ENCODE measurements around the gene APBB3.

- TF ChIP-seq, protein P1, sequence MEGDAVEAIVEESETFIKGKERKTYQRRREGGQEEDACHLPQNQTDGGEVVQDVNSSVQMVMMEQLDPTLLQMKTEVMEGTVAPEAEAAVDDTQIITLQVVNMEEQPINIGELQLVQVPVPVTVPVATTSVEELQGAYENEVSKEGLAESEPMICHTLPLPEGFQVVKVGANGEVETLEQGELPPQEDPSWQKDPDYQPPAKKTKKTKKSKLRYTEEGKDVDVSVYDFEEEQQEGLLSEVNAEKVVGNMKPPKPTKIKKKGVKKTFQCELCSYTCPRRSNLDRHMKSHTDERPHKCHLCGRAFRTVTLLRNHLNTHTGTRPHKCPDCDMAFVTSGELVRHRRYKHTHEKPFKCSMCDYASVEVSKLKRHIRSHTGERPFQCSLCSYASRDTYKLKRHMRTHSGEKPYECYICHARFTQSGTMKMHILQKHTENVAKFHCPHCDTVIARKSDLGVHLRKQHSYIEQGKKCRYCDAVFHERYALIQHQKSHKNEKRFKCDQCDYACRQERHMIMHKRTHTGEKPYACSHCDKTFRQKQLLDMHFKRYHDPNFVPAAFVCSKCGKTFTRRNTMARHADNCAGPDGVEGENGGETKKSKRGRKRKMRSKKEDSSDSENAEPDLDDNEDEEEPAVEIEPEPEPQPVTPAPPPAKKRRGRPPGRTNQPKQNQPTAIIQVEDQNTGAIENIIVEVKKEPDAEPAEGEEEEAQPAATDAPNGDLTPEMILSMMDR (IDR thresholded peaks at IDR 0.05; ENCODE audit: insufficient read depth, low read length): no peak
- TF ChIP-seq POLR2AphosphoS5 (IDR thresholded peaks at IDR 0.05; ENCODE audit: low read depth): no peak
- TF ChIP-seq, protein P2, sequence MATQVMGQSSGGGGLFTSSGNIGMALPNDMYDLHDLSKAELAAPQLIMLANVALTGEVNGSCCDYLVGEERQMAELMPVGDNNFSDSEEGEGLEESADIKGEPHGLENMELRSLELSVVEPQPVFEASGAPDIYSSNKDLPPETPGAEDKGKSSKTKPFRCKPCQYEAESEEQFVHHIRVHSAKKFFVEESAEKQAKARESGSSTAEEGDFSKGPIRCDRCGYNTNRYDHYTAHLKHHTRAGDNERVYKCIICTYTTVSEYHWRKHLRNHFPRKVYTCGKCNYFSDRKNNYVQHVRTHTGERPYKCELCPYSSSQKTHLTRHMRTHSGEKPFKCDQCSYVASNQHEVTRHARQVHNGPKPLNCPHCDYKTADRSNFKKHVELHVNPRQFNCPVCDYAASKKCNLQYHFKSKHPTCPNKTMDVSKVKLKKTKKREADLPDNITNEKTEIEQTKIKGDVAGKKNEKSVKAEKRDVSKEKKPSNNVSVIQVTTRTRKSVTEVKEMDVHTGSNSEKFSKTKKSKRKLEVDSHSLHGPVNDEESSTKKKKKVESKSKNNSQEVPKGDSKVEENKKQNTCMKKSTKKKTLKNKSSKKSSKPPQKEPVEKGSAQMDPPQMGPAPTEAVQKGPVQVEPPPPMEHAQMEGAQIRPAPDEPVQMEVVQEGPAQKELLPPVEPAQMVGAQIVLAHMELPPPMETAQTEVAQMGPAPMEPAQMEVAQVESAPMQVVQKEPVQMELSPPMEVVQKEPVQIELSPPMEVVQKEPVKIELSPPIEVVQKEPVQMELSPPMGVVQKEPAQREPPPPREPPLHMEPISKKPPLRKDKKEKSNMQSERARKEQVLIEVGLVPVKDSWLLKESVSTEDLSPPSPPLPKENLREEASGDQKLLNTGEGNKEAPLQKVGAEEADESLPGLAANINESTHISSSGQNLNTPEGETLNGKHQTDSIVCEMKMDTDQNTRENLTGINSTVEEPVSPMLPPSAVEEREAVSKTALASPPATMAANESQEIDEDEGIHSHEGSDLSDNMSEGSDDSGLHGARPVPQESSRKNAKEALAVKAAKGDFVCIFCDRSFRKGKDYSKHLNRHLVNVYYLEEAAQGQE (IDR thresholded peaks at IDR 0.05; ENCODE audit: insufficient replicate concordance, low read depth): no peak
- TF ChIP-seq GABPA (IDR thresholded peaks at IDR 0.05; ENCODE audit: low read depth): no peak
These were observed 44.3 kb upstream of the APBB3 start for GRCh38 chr5:140608722-140609121.
